ENCODE measurements around the gene LCN10.
A peak's percentile ranks its signal among the peaks of the same experiment; 100 is the strongest.

Gene LCN10

GRCh38 chr9:136740491-136740890 lies 2.2 kb downstream of the LCN10 start:
- no peak for DNase-seq (ENCODE audit: low spot score)

- DNase-seq (ENCODE audit: low spot score), result no peak
Measured at GRCh38 chr9:136740069-136740468, 2.7 kb downstream of the LCN10 start.

GRCh38 chr9:136739509-136739908 lies 3.2 kb downstream of the LCN10 start:
- no peak for DNase-seq (ENCODE audit: low spot score)

- DNase-seq (ENCODE audit: low spot score), result no peak
Measured at GRCh38 chr9:136738960-136739359, 3.8 kb downstream of the LCN10 start.

- no peak for DNase-seq (ENCODE audit: low spot score)
Measured at GRCh38 chr9:136735812-136736480, 6.8 kb downstream of the LCN10 start.

GRCh38 chr9:136734837-136735496 lies 7.8 kb downstream of the LCN10 start:
- DNase-seq (ENCODE audit: low spot score), result no peak

GRCh38 chr9:136733611-136734010 lies 9.1 kb downstream of the LCN10 start:
- DNase-seq (ENCODE audit: low spot score), result no peak

- DNase-seq (ENCODE audit: low spot score), result no peak
Measured at GRCh38 chr9:136732444-136733178, 10.1 kb downstream of the LCN10 start.

GRCh38 chr9:136729926-136730325 lies 12.8 kb downstream of the LCN10 start:
- DNase-seq (ENCODE audit: low spot score), result no peak

GRCh38 chr9:136729144-136729543 lies 13.6 kb downstream of the LCN10 start:
- no peak for DNase-seq (ENCODE audit: low spot score)

- DNase-seq (ENCODE audit: low spot score), result peak; percentile 47
Measured at GRCh38 chr9:136728548-136729123, 14.1 kb downstream of the LCN10 start.

GRCh38 chr9:136728080-136728547 lies 14.6 kb downstream of the LCN10 start:
- DNase-seq (ENCODE audit: low spot score), result peak; percentile 79

GRCh38 chr9:136726631-136727191 lies 16.0 kb downstream of the LCN10 start:
- DNase-seq (ENCODE audit: low spot score), result peak; percentile 52

GRCh38 chr9:136726118-136726517 lies 16.6 kb downstream of the LCN10 start:
- no peak for DNase-seq (ENCODE audit: low spot score)

GRCh38 chr9:136725612-136726011 lies 17.1 kb downstream of the LCN10 start:
- no peak for DNase-seq (ENCODE audit: low spot score)

- no peak for DNase-seq (ENCODE audit: low spot score)
Measured at GRCh38 chr9:136724772-136725171, 18.0 kb downstream of the LCN10 start.

GRCh38 chr9:136723989-136724388 lies 18.8 kb downstream of the LCN10 start:
- DNase-seq (ENCODE audit: low spot score), result no peak

GRCh38 chr9:136723362-136723976 lies 19.3 kb downstream of the LCN10 start:
- no peak for DNase-seq (ENCODE audit: low spot score)

- DNase-seq (ENCODE audit: low spot score), result no peak
Measured at GRCh38 chr9:136722969-136723356, 19.8 kb downstream of the LCN10 start.

- DNase-seq (ENCODE audit: low spot score), result no peak
Measured at GRCh38 chr9:136722093-136722968, 20.4 kb downstream of the LCN10 start.

Data from SK-N-DZ (cell line).